Omental fat pad (tissue), 4 donors: ENCODE results near the gene MEF2C. TPM values are rescaled to one million over a fixed set of nuclear protein-coding genes. Genes with fewer than 3 reads are reported as not detected.
A peak's percentile ranks its signal among the peaks of the same experiment; 100 is the strongest.

Experiments used
- ATAC-seq: fragments of 150-250 bp; one replicate; pipeline ENCODE4 v1.9.1; 2016; ENCODE audit warnings: mild to moderate bottlenecking, moderate library complexity; ENCODE audit not compliant: low FRiP score
- DNase-seq: peaks from one replicate; pipeline ENCODE4 v3.0.0-alpha.2; 2019; ENCODE audit warnings: low spot score
- total RNA-seq, 4 donors: library from RNA; depleted of rRNA; stranded (reverse); fragments of >200 nt; gene quantifications; one replicate each; pipeline ENCODE4 v1.1.0, GENCODE V29; 2016
- TF ChIP-seq, protein P1 (sequence below), 3 donors: fragments of 450-650 bp; IDR thresholded peaks; one replicate each; pipeline ENCODE4 v1.5.1; 2016 to 2017; ENCODE audit warnings: antibody characterized with exemption in 3 of 3, mild to moderate bottlenecking in 3 of 3, moderate library complexity in 2 of 3

Gene MEF2C
- total RNA-seq, 4 donors from 2014 or later, result 25.4 to 97.7 (median 44.0) TPM

DNA sequence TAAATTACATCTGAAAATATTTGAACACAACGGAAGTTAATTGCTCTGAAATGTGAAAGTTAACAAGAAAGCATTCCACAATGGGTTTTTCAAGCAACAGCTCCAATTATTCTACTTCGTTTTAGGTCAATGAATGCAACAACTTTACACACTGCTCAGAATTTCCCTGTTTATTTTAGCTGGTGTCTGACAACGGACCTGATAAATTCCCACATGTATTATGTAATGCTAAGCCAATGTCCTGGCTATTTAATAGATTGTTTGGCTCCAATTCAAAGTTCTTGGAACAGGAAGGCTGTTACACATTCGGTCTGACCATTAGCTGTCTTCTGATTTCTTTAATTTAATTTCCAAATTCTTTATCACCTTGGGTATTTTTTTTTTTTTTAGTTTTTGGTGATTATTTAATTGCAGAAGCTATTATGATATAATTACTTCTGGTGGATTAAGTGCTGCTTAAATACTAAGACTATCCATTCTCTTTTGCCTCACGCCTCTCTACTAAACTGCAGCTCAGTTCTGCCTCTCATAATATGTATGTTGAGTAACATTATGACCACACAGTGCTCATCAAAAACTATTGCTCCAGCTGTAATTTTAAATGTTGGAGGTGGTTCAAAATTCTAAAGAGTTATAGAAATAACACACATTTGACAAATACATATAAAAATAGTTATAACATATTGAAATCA, 57.9 kb downstream of the MEF2C start:
- ATAC-seq, result peak; percentile 69
- TF ChIP-seq, protein P1, sequence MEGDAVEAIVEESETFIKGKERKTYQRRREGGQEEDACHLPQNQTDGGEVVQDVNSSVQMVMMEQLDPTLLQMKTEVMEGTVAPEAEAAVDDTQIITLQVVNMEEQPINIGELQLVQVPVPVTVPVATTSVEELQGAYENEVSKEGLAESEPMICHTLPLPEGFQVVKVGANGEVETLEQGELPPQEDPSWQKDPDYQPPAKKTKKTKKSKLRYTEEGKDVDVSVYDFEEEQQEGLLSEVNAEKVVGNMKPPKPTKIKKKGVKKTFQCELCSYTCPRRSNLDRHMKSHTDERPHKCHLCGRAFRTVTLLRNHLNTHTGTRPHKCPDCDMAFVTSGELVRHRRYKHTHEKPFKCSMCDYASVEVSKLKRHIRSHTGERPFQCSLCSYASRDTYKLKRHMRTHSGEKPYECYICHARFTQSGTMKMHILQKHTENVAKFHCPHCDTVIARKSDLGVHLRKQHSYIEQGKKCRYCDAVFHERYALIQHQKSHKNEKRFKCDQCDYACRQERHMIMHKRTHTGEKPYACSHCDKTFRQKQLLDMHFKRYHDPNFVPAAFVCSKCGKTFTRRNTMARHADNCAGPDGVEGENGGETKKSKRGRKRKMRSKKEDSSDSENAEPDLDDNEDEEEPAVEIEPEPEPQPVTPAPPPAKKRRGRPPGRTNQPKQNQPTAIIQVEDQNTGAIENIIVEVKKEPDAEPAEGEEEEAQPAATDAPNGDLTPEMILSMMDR (IDR thresholded peaks at IDR 0.05), result no peak
- DNase-seq, result no peak

DNA sequence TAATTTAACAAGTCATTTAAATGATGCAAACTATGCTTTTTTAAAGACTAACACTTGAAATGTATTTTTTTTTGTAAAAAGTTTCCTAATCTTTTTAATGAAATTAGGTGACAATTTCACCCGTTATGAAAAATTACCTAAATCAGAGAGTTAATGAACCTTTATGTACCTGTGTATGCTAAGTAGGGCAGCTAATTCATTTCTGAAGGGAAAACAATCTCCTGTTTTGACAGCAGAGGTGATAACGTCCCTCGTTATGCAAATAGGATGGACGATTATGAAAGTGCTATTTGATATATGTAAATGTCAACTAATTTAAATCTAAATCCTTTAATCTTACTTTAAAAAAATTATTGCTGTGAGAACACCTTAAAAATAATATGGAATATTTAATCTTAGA, 58.8 kb downstream of the MEF2C start:
- DNase-seq (no peak), ATAC-seq (no peak)
- TF ChIP-seq, protein P1 (IDR thresholded peaks at IDR 0.05), result no peak

DNA sequence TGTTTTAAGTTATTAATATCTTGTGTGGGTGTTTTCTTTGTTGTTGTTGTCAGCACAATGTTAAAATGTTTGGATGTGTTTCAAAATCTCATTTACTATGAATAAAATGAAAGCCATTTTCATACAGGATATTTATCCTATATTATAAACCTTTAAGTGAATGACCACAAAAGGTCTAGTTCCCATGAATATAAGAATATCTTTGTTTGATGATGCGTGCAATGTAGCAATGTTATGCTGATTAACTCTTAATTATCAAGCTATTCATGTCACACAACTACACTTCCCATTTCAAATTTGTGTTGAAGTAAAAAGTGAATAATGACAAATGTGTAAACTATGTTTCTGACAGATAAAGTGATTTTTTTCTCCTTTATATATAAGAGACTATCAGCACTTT, 59.8 kb downstream of the MEF2C start:
- ATAC-seq (no peak), DNase-seq (no peak)
- TF ChIP-seq, protein P1 (IDR thresholded peaks at IDR 0.05), result no peak

DNA sequence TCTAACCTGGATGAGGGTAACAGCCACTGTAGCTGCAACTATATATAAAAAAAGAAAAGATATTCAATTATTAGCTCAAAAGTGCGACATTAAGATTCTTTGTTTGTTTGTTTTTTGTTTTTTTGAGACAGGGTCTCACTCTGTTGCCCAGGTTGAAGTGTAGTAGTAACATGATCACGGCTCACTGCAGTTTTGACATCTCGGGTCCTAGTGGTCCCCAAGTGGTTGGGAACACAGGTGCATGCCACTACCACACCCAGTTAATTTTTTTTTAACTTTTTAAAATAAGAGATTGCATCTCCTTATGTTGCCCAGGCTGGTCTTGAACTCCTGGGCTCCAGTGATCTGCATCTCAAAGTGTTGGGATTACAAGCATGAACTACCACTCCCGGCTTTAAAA, 61.8 kb downstream of the MEF2C start:
- DNase-seq (no peak), ATAC-seq (no peak)
- TF ChIP-seq, protein P1 (IDR thresholded peaks at IDR 0.05), result no peak

DNA sequence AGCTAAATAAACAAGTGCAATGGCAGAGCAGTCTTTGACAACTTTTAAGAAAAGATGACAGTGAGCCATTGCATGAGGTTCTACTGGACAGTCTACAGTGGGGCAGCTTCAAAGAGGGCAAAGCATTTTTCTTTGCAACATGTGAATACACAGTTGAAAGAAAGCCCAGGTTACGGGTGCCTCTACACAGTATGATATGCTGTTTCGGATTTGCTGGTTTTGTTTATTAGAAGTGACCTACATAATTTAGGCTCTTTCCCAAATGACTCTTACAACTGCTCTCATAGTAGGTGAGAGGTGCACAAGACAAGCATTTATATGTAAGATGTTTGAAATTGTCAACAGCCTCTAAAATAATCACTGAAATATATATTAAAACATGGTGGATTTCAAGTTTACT, 62.4 kb downstream of the MEF2C start:
- no peak for ATAC-seq
- TF ChIP-seq, protein P1 (IDR thresholded peaks at IDR 0.05), result no peak
- no peak for DNase-seq

DNA sequence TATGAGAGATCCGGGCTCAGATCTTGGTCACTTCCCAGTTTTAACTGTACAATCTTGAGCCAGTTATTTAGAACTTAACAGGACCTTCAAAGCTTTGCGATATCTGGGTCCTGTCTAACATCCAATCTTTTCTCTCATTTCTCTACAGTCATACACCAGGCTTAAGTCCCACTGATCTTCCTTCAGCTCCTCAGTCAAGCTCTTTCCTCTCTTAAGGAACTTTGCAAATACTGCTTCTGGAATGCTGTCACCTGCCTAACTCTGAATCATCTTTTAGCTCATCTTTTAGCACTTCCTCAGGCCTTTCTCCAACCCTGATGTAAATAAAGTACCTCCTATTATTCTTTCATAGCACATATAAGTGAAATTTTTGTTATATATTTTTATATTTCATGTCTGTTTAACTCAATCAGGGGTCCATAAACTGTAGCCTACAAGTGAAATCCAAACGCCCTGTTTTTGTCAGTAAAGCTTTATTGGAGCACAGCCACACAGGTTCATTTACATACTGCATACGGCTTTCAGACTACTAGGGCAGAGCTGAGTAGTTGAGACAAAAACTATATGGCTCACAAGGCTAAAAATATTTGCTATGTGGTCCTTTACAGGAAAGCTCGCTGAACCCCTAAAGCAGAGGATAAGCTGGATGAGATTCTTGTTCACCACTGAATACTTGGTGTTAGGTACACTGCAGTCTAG, 63.5 kb downstream of the MEF2C start:
- DNase-seq (no peak), ATAC-seq (no peak)
- TF ChIP-seq, protein P1 (IDR thresholded peaks at IDR 0.05), result no peak

DNA sequence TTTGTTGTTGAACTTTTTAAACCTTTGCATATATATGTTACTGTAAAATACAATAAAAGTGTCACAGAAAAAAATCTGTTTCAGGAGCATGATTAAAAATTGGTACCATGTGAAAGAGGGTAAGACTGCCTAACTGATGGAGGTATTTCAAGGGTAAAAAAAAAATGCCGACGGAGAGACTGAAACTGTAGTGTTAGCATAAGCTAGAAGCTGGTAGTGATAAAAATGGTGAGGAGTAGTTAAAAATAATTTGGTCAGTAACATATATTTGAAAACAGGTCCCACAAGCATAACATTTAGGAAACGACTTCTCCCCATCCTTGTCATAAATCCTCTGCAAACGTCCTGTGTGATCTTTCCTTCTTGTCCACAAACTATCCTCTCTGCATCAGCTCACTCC, 64.7 kb downstream of the MEF2C start:
- TF ChIP-seq, protein P1 (IDR thresholded peaks at IDR 0.05), result no peak
- ATAC-seq, result no peak
- DNase-seq, result no peak
